Erythroblast (primary cell): Measurements from ENCODE around the gene CDK17.

Source experiments
- GATA1 ChIP-seq: IDR thresholded peaks from 2 replicates; pipeline ENCODE4 v1.6.1; 2011; ENCODE audit warnings: low read depth, mild to moderate bottlenecking, control low read depth, low read length, moderate library complexity
- POLR2A ChIP-seq: IDR thresholded peaks from 2 replicates; pipeline ENCODE4 v1.6.1; 2011; ENCODE audit warnings: mild to moderate bottlenecking, low read length

DNA sequence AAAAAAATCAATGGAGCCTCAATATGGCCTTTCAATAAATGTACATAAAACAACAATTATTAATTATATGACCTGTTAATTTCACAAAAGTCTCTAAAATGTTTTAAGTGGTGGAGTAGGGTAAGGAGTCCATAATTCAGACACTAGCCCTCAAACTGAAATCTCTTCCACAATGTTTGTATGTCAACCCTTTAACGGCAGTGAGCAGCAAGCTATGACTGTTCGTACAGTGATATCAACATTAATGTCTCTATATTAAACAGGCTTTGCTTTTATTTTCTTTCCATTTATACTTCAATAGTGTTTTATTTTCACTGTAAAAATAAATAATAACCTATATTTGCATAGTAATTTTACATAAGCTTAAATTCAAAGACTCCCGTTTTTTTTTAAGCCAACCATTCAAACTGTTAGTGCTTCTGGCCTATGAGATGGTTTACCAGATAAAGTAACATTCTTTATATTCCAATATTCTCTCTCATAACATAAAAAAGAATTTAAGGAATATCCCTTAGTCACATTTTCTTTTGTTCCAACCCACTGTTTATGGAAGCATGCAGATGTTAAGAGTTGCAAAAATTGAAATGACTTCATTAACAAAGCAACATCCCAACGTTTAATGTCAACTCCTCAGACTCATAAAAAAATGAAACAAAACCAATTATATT lies 2.3 kb downstream of the CDK17 start:
- TF ChIP-seq POLR2A (no peak), GATA1 (no peak)
